Amygdala (tissue), 56 donors: ENCODE measurements around the gene LPAR1.
A peak's percentile ranks its signal among the peaks of the same experiment; 100 is the strongest.
"Not testable (repeated sequence)": the region's sequence is repeated elsewhere in the genome, so short reads cannot be mapped to it uniquely, and the experiment has no call there.

ENCODE experiments used
- DNase-seq, 56 donors: peaks; one replicate each; lab custom pipeline; 2025; lab: John Stamatoyannopoulos, UW

LPAR1 gene

GRCh38 chr9:111038331-111039230 lies at the start of gene LPAR1:
TSS of gene LPAR1 (minus strand) at chr9:111038470. CDS start at chr9:110972117, 66,353 bp downstream.
- DNase-seq, result peak in 42 of 56 donors; percentile 8 to 77 (median 59)

GRCh38 chr9:111078391-111079038 lies 40.2 kb upstream of the LPAR1 start:
- no peak for DNase-seq

GRCh38 chr9:111076519-111076918 lies 38.2 kb upstream of the LPAR1 start:
- DNase-seq, result no peak

GRCh38 chr9:111076042-111076441 lies 37.8 kb upstream of the LPAR1 start:
- no peak for DNase-seq

GRCh38 chr9:111074395-111074794 lies 36.1 kb upstream of the LPAR1 start:
- DNase-seq, result peak in 1 of 56 donors; percentile 1

- no peak for DNase-seq
These were observed 30.9 kb upstream of the LPAR1 start for GRCh38 chr9:111069183-111069582.

GRCh38 chr9:111068771-111069170 lies 30.5 kb upstream of the LPAR1 start:
- no peak for DNase-seq

- DNase-seq, result no peak
These were observed 30.1 kb upstream of the LPAR1 start for GRCh38 chr9:111068383-111068730.

- DNase-seq, result no peak
These were observed 28.2 kb upstream of the LPAR1 start for GRCh38 chr9:111066468-111066867.

- DNase-seq, result no peak
These were observed 27.1 kb upstream of the LPAR1 start for GRCh38 chr9:111065414-111065813.

- no peak for DNase-seq
These were observed 26.0 kb upstream of the LPAR1 start for GRCh38 chr9:111064160-111064837.

- DNase-seq, result no peak
These were observed 25.1 kb upstream of the LPAR1 start for GRCh38 chr9:111063332-111063731.

GRCh38 chr9:111058166-111058565 lies 19.9 kb upstream of the LPAR1 start:
- no peak for DNase-seq

- DNase-seq, result no peak
These were observed 18.3 kb upstream of the LPAR1 start for GRCh38 chr9:111056538-111056937.

- DNase-seq, result no peak
These were observed 14.5 kb upstream of the LPAR1 start for GRCh38 chr9:111052791-111053190.

- DNase-seq, result no peak
These were observed 13.1 kb upstream of the LPAR1 start for GRCh38 chr9:111051400-111051799.

- DNase-seq, result no peak
These were observed 12.5 kb upstream of the LPAR1 start for GRCh38 chr9:111050819-111051218.

- DNase-seq, result not testable (repeated sequence)
These were observed 9.0 kb upstream of the LPAR1 start for GRCh38 chr9:111047287-111047686.

GRCh38 chr9:111041902-111042301 lies 3.6 kb upstream of the LPAR1 start:
- DNase-seq, result no peak

- DNase-seq, result no peak
These were observed 2.2 kb upstream of the LPAR1 start for GRCh38 chr9:111040494-111040893.

- DNase-seq, result peak in 2 of 56 donors; percentile 21 to 34
These were observed 1.1 kb upstream of the LPAR1 start for GRCh38 chr9:111039231-111039906.
